HuH-7.5 (cell line): ENCODE measurements around the gene XDH.
A peak's percentile ranks its signal among the peaks of the same experiment; 100 is the strongest.

ENCODE experiments used
- DNase-seq: peaks from one replicate; pipeline ENCODE4 v3.0.0; 2011; ENCODE audit warnings: low spot score

The XDH gene

DNA sequence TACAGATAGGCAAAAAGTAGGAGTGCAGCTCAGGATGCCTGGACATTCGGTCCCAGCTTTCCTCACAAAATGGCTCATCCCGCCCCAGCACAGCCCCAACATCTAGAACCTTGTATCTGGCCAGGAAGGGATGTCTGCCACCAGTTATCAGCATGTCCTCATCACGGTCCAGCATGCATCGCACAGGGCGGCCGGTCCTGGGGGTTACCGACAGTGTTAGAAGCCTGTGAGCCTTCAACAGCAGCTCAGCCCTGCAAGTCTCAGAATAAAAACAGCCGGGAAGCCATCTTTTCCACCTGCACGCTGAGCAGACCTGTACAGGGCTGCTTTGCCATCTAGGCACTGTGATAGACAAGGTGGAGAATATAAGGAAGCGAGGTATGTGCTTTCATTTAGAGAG is 49.2 kb downstream of the XDH start:
- DNase-seq: no peak

DNA sequence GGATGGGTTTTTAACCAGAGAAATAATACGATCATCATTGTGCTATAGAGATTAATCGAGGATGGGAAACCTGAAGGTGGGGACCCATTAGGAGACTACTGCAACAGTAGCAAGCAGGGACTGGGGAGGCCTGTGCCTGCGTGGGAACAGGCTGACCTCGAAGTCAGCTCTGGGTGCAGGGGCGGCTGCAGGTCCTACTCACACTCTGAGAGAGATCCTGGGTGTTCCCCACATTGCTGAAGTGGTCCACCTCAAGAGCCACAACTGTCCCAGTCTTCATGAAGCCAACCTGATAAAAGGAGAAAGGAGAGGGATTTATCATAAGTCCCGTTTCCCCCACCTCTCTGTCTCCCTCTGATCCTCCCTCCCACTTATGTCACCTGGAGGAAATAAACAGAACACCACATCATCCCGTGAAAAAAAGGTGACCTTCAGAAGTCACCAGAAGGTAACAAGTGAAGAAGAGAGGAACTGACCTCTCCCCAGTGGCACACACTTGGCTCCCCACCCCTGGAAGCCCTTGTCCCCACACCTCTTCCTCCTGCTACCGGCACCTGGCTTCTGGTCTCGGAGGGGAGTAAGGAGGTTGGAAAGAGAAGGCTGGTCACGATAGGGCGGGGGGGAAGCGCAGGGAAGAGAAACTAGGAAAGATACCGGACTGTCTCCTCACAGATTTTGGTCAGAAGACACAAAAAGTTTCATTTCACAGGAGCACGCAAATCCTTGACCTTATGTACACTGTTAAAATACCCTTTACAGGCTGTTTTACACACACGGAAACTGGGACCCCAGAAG is 50.4 kb downstream of the XDH start:
- DNase-seq: no peak

DNA sequence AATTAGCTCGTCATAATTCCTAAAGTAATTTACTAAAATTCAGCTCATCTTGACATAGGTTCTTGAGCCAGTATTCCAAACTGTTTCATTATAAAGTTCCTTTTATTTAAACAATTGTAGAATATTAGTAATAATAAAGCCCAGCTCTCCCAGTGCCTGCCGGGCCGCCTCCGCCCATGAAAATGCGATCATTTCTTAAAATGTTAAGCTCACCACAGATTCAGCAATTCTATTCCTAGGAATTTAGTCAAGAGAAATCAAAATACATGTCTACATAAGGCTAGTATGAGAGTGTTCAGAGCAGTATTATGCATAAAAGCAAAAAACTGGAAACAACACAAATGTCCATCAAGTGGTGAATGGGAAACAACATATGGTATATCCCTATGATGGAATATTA is 52.0 kb downstream of the XDH start:
- no peak for DNase-seq

DNA sequence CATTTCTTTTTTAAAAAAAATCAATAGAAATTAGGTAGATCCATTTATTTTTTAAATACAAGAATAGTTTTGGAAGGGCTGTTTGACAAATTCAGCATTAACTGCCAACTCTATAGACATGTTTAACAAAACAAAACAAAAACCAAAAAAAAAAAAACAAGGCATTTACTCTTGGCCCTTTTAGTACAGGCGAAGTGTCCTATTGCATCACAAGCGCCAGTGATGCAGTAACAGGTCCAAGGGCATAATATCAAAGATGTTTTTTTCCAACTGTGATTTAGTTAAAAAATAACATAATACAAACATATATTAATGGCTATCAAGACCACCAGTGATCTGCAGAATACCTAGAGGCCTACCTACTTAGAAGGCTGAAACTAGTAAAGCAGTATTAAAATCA is 55.3 kb downstream of the XDH start:
- no peak for DNase-seq

DNA sequence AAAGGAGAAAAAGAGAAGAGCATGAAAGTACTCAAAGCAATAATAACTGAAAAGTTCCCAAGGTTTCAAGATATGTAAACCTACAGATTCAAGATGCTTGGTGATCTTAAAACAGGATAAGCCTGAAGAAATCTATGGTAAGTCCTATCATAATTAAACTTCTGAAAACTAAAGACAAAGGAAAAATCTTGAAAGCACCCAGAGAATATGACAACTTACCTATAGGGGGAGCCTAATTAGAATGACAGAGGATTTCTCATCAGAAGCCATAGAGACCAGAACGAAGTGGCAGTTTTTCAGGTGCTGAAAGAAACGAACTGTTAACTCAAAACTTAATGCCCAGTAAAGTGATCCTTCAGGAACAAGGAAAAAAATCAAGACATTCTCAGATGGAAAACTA is 59.7 kb downstream of the XDH start:
- DNase-seq: no peak

DNA sequence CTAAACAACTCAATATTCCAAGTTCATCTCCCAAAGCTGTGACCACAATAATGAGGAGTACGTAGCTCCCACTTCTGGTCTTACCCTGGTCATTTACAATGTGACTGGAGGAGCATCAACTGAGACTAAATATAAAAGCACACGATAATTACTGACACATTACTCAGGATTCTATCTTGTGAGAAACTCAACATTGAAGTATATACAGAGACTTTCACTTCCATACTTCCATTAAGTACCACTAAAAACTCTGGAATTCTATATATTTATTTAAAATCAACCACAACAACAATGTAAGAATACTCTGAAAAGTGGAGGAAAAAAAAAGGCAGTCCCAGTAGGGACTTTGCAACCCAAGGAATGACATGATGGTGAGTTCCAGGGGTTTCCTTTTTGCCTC is 61.4 kb downstream of the XDH start:
- no peak for DNase-seq

DNA sequence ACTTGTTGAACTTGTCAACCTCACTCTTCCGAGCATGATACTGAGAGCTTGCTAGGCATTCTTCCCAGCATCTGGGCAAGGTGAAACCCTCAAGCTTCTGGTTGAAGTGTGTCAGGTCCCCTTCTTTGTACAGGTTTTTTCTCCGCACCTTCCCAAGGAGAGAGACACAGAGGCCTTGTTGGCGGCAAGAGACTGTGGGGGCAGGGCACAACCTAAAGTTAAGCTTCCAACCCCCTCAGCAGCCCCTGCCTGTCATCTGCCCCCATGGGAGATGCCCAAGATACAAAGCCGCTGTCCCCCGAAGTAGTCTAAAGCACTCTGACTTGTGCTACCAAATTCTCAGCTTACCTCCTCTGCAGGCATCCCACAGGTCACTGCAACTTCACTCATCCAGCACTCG is 64.9 kb downstream of the XDH start:
- DNase-seq: no peak

DNA sequence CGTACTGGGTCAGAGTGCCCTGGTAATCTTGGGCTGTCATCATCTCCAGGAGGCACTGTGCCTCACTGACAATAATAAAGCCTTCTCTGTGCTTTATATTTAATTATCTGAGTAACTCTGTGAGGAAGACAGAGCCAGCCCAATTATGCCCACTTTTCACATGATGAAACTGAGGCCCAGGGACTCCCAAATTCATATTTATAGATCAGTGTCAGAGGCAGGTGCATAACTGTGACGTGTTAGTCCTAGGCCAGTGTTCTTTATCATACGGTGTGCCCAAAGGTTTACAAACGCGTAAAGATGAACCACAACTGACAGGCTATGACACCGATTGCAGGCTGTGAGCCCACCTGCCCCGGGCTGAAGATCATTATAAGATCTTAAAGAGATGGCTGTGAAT is 65.4 kb downstream of the XDH start:
- DNase-seq: no peak

DNA sequence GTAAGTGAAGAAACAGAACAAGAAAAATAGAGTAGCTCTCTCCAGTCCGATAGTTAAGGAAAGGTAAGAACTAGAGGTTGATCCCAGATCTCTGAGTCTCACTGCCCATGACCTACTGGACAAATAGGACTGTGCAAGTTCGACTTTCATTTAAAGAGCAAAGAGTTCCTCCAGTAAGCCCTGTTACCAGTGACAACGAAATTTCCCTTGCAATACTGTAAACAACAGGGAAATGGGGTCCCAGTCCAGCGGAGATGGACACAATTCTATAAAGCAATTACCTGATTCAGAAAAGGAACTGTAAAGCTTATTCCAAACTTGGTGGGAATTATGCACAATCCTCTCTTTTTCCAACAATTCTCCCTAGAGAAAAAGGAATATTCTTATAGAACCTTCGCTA is 65.9 kb downstream of the XDH start:
- DNase-seq: no peak

DNA sequence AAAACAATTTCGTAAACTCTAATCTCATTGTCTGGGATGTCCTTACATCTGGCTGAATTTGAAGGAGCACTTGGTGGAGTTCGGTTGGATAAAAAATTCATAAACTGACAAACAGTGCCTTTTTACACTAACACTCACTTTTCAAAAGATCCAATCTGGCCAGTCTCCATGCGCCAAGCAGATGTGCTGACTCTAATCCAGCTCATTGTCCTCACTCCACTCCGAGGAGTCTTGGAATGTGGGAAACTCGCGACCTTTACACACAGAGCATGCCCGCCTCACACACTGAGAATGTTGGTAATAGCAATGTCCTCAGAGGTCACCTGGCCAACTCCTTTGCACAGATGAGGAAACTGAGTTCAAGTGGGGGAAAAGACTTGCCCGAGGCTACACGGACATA is 66.8 kb downstream of the XDH start:
- no peak for DNase-seq

DNA sequence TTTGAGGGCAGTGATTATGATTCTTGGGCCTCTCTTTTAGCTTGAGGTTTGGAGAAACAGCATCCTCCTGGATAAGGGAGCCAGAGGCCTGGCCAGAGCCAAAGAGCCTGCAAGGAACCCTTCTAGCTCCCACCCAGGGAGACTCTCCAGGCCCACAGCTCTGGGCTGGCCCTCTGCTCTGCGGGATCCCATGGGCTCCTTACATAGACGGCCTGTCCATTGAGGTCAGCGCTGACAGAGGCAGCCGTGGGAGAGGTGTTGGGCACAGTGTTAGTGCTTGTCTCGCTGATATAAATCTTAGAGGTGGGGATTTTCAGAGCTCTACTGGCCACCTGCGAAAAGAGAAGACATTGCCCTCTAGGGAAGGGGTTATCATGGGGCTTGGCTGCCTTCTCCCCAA is 67.2 kb downstream of the XDH start:
- no peak for DNase-seq

DNA sequence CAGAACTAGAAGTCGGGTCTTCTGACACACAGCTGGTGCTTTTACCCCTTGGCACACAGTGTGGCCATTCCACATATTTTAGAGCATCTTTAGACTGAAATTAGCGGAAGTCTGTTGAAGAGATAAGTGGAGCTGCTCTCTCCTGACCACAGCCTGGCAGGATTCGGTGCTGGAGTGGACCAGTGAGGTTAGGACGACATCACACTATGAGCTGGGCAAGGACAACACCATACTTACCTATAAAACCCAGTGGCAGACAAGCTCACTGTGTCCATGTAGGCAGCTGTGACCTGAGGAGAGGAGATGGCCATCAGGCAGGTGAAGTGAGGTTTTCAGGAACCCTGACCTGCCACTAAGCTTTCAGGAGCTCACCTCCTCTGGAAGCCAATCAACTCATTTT is 70.1 kb downstream of the XDH start:
- DNase-seq: no peak

DNA sequence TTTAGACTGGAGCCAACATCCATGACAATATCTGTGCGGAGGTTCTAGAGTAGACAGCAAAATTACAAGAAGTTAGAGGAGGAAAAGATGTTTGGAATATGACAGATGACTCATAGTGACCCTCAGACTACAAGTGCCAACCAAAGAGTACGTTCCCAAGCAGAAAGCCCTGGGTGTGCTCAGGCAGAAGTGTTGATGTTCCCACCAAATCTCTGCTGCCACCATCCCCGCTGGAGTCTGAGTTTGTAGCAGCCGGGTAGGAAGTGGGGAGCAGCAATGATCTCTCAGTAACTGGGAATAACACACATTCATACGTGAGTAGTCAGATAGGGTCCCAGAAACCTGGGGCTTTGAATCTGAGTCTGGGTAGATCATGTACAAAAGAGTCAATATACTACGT is 73.2 kb downstream of the XDH start:
- no peak for DNase-seq

DNA sequence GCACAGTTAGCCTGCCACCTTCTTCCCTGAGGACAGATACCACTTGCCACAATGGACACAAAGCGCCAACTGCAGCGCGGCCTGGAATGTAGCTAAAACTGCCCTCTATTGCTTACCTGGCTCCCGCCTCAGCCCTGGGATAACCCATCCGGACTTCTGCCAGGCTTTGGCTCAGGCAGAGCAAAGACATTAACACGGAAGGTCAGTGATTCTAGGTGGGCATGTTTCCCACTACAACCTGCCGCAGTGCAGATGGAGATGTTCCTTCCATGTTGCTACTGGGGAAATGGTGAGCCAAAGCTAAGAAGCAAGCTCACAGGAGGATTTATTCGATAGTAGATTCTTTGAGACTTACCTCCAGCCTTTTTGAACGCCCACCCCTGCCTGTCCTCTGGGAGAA is 74.8 kb downstream of the XDH start:
- DNase-seq: no peak

DNA sequence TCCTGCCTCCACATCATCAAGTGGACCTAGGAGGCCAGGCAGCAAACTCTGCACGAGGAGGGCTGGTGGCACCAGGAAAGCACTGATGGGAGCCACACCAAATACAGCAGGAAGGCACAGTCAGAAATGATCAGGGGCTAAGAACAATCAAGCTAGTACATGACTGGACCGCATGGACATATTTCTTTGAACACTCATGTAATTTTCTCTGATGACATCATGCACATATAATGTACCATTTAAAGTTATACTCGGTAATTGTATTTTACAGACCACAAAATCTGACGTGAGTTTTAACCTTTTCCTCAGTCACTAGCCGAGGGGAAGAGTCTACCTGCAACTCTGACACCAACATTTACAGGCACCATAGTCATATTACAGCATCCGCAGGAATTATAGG is 76.7 kb downstream of the XDH start:
- DNase-seq: no peak

DNA sequence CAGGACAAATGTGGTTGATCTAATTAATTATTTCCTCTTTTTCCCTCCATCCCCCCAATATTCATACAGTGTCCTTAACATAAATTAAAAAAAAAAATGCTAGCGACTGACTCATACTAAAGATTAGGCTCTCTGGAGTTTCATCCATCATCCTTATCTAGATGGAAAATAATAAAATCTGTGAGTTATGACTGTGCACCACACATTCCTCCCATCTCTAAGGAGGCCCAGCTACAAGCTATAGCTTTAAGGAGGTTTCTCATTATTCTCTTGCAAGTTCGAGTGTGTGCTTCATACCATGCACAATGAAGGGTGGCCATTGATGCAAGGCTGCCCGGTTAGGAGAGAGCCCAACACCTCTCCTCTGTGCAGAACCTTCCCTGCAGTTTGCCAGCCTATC is 77.3 kb downstream of the XDH start:
- no peak for DNase-seq

DNA sequence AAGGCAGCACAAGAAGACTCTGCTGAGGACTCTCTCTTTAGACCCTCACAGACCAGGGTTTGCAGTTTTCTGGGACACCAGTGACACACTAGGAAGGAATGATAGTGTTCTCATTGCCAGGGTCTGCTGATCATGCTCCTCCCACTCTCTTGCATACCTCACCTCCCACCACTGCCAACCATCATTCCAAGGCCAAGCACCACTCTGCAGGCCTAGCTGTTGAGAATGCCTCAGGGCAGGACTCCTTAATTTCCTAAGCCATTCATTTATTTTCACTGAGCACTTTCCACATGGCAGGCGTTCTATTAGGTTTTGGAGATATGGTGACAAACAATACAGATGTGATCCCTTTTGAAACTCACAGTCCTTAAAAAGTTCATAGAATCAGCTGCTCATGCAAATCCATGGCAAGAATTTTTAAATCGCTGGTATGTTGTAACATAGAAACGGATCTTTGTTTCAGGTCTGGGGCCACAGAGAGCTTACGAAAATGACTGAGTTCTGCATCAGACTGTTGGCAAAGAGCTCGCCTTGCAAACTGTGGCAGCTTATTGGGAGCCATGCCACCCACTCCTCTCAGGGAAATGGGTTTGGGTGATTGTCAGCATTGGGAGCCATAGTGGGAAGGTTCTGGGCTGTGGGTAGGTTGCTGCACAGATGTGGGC is 78.5 kb downstream of the XDH start:
- no peak for DNase-seq

DNA sequence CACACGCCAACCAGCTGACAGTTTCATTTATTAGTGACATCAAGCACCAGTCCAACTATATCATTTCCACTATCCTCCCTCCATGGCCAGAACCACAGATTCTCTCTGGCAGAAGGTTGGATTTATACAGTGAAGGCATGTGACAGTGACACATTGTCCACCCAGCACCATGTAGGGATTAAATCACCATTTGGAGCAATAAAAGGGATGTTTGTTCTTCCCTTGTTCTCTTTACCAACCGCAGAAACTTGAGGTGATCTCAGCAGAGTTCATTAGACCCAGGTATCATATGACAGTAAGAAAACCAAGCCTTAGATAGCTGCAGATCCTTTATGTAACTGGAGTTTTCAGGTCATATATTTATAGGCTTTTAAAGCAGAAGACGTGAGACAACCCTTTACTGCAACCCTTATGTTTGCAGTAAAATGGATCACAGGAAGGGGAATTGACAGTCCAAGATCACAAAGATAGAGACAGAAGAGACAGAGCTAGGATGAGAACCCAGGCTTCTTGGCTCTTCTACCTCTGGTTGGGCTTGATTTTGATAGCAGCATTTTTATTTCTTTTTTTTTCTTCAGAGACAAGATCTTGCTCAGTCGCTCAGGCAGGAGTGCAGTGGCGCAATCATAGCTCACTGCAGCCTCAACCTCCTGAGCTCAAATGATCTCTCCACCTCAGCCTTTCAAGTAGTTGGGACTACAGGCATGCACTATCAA is 80.1 kb downstream of the XDH start:
- DNase-seq: no peak

DNA sequence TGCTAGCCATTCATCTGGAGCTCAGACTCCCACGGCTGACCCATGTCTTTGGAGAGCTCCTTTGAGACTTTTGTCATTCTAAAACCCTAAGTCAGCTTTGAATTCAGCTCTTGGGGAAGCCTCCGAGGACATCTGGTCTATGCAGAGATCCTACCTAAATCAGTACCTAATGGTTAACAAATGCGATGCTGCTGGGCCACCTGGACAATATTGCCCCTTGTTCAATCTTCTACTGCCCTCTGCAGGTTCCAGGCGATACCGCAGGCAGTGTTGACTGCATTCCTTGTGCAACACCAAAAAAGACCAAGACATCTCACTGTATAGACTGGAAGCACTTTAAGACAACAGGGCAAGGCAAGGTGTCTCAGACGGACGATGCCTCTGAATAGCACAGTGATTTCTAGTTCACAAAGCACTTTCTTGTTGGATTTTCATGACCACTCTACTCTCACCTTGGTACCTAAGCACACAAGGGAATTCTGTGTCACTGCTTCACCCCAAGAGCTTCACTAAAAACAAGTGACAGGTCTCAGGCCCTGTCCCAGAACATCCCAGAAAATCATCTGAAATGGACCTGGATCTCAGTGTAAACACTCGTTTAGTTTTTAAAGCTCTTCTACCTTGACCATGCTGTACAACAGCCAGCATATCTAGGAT is 80.9 kb downstream of the XDH start:
- peak; percentile 43 for DNase-seq

DNA sequence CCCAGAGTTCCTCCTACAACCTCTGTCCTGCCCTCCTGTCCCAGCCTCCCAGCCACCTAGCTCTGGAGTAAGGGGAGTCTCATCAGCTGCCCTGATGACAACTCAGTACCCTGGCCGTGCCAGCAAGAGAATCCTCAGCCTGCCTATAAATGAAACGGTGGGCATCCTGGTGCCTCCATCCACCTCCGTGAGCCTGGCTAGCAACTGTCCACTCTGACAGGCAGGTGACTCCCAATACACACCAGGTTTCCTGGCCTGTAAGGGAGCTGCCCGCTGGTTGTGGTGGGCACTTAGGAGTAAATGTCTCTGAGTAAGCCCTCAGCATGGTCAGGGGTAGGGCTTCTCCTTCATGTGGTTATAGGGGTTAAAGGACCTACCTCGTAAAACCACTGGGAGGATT is 81.5 kb downstream of the XDH start:
- no peak for DNase-seq

DNA sequence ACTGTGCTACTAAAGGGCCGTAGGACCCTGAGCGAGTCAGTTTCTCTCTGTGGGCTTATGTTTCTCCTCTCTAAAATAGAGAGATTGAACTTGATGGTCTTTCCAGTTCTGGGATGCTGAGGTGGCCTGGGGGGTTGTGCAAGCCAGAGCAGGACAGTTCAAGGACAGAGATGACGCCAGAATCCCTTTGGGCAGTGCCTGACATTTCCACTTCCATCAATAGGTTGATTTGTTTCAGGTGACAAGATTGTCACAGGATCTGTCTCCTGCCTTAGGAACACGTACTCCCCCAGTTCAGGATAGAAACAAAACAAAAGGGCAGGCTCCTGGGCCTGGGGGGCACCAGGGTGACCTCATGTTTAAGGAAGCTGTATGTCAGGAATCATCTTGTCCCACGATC is 82.0 kb downstream of the XDH start:
- no peak for DNase-seq

DNA sequence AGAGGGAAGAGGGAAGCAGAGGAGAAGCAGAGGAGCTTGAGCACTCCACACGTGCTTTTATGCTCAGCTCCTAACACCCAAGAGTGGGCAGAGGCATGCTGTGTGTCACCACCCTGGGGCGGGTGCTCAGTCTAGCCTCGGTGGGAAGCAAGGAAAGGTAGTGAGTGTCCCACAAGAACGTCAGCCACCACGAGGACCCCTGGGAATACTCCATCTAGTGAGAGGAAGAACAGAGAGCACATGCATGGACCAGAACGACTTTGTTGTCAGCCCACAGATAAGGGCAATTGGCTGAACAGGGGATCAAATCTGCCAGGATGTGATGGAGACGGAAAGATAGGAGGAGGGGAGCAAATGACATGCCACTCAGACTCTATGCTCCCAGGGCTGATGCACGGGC is 83.4 kb downstream of the XDH start:
- no peak for DNase-seq

DNA sequence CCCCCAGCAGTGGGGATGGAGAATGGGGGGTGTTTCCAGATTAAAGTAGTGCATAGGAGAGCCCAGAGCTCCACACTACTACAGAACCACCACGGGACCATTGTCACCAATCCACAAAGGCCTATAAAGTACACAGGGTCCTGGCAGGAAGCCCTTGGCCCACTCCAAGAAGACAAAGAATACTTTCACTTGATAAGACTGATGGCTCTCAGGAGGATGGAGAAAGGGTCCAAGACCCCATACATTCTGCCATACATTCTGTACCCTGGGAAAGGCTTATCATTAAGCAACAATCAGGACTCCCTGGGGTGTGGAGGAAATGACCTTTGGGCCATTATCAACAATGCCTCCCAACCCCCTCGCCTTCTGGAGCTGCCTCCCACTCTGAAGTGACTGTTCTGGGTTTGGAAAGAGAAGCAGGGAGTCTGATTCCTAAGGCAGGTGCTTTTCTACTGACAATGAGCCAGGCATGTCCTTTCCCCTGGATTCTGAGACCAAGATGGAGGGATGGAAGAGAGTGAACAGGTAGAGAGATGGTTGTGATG is 85.4 kb downstream of the XDH start:
- no peak for DNase-seq
